Naive thymus-derived CD4-positive, alpha-beta T cell (primary cell): ENCODE results near the gene RHCE. TPM values are rescaled to one million over a fixed set of nuclear protein-coding genes. Genes with fewer than 3 reads are reported as not detected.
"Not testable (repeated sequence)": the region's sequence is repeated elsewhere in the genome, so short reads cannot be mapped to it uniquely, and the experiment has no call there.

Source experiments
- ATAC-seq: fragments of 150-1000 bp; cut with Tn5 transposase; 2 replicates; pipeline ENCODE4 v1.10.0; 2021; ENCODE audit warnings: mild to moderate bottlenecking, moderate library complexity
- CTCF ChIA-PET: fragments of 350-600 bp; sonication (Branson Sonifier 250); formaldehyde crosslinking; loops from one replicate; lab custom pipeline; 2021; ENCODE audit warnings: antibody characterized with exemption; lab: Charles Lee
- POLR2A ChIA-PET: fragments of 350-600 bp; sonication (Branson Sonifier 250); formaldehyde crosslinking; loops from one replicate; lab custom pipeline; 2021; ENCODE audit warnings: antibody characterized with exemption, inconsistent platforms; lab: Charles Lee
- DNase-seq, 9 donors: peaks; one replicate each; pipeline versions ENCODE4 v3.0.0 to v3.0.0-alpha.2; 2020 to 2022; ENCODE audit warnings: mixed read lengths in 1 of 9
- H3K27ac ChIP-seq: one replicate; pipeline ENCODE4 v1.7.0; 2013; ENCODE audit warnings: mild to moderate bottlenecking, low read depth, low read length, moderate library complexity
- H3K27me3 ChIP-seq, 2 donors: one replicate each; pipeline ENCODE4 v1.7.0; 2013; ENCODE audit warnings: low read length in 2 of 2, mild to moderate bottlenecking in 2 of 2, moderate library complexity in 2 of 2; ENCODE audit not compliant: control insufficient read depth in 2 of 2, insufficient read depth in 2 of 2
- H3K36me3 ChIP-seq, 3 experiments: 1 replicate in 2 of 3; 2 replicates in 1 of 3; pipeline ENCODE4 v1.7.0; 2013; ENCODE audit warnings: low read length in 3 of 3, mild to moderate bottlenecking in 3 of 3, moderate library complexity in 1 of 3; ENCODE audit not compliant: insufficient read depth in 3 of 3, control insufficient read depth in 2 of 3
- H3K4me1 ChIP-seq, 2 donors: one replicate each; pipeline ENCODE4 v1.7.0; 2013; ENCODE audit warnings: low read length in 2 of 2, mild to moderate bottlenecking in 2 of 2, moderate library complexity in 1 of 2; ENCODE audit not compliant: control insufficient read depth in 2 of 2, insufficient read depth in 2 of 2
- H3K4me3 ChIP-seq: 2 replicates; pipeline ENCODE4 v1.7.0; 2013; ENCODE audit warnings: mild to moderate bottlenecking, low read length
- H3K9me3 ChIP-seq, 3 experiments: 1 replicate in 2 of 3; 2 replicates in 1 of 3; pipeline ENCODE4 v1.7.0; 2013; ENCODE audit warnings: low read length in 3 of 3; ENCODE audit not compliant: control insufficient read depth in 2 of 3
- H3K27ac Mint-ChIP-seq, 9 donors: one replicate each; pipeline ENCODE4 v1.8.0; 2020 to 2022; ENCODE audit warnings: mixed read lengths in 9 of 9, mild to moderate bottlenecking in 8 of 9, moderate library complexity in 5 of 9, inconsistent platforms in 2 of 9
- H3K27me3 Mint-ChIP-seq, 5 donors: one replicate each; pipeline ENCODE4 v1.8.0; 2021 to 2022; ENCODE audit warnings: mixed read lengths in 5 of 5, mild to moderate bottlenecking in 1 of 5
- H3K36me3 Mint-ChIP-seq, 5 donors: one replicate each; pipeline ENCODE4 v1.8.0; 2020 to 2022; ENCODE audit warnings: mixed read lengths in 5 of 5, mild to moderate bottlenecking in 3 of 5, inconsistent platforms in 1 of 5
- H3K4me1 Mint-ChIP-seq, 7 donors: one replicate each; pipeline ENCODE4 v1.8.0; 2020 to 2022; ENCODE audit warnings: mixed read lengths in 7 of 7, mild to moderate bottlenecking in 3 of 7, inconsistent platforms in 1 of 7
- H3K4me3 Mint-ChIP-seq, 10 donors: one replicate each; pipeline ENCODE4 v1.8.0; 2020 to 2022; ENCODE audit warnings: mild to moderate bottlenecking in 10 of 10, mixed read lengths in 10 of 10, moderate library complexity in 6 of 10, inconsistent platforms in 2 of 10
- H3K9me3 Mint-ChIP-seq, 11 donors: one replicate each; pipeline ENCODE4 v1.8.0; 2020 to 2022; ENCODE audit warnings: mixed read lengths in 11 of 11, mild to moderate bottlenecking in 4 of 11, inconsistent platforms in 1 of 11, moderate library complexity in 1 of 11
- intact Hi-C, 2 donors: fragments of 100-400 bp; cut with micrococcal nuclease; formaldehyde crosslinking; loops; one replicate each; pipeline ENCODE4 v1.15.1; 2023
- polyA plus RNA-seq, 2 donors: library from polyadenylated mRNA; unstranded; fragments of 300-500 nt; fragmentation: Illumina TruSeq; gene quantifications; one replicate each; pipeline ENCODE4 v1.2.3, GENCODE V29; 2021
- total RNA-seq, 6 experiments: library from RNA in 5 of 6; stranded (reverse) in 5 of 6; gene quantifications; 1 replicate in 5 of 6; 2 replicates in 1 of 6; pipeline ENCODE4 v1.2.3 and lab custom pipeline; 2021 to 2026

Gene RHCE
- total and polyA plus RNA-seq, 7 experiments from 2014 or later: 0.40 to 1.3 (median 0.70) TPM; not detected in 1

DNA sequence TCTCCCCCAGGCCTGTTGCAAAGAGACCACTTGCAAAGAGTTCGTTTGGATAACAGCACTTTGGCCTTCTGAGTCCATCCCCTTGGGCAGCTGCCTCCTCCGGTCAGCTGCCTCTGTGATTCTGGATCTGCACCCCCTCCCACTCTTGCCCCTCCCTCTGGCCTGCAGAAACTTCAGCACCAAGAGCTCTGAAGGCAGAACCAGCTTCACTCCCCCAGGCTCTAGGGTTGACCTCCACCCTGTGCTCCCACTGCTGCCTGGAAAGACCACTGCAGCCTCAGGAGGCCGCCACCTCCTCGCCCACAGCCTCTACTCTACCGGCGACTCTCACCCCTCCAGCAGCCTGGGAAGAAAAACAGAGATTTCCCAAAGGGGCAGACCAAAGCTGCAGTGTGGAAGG is 6.5 kb downstream of the RHCE start:
- H3K9me3 ChIP-seq, H3K27ac ChIP-seq, ATAC-seq, H3K4me3 ChIP-seq, CTCF ChIA-PET, POLR2A ChIA-PET, H3K4me1 ChIP-seq, H3K36me3 ChIP-seq, H3K27ac Mint-ChIP-seq, DNase-seq, H3K27me3 Mint-ChIP-seq, intact Hi-C loops, H3K4me3 Mint-ChIP-seq, H3K36me3 Mint-ChIP-seq, H3K9me3 Mint-ChIP-seq, H3K27me3 ChIP-seq, H3K4me1 Mint-ChIP-seq: not testable (repeated sequence)

DNA sequence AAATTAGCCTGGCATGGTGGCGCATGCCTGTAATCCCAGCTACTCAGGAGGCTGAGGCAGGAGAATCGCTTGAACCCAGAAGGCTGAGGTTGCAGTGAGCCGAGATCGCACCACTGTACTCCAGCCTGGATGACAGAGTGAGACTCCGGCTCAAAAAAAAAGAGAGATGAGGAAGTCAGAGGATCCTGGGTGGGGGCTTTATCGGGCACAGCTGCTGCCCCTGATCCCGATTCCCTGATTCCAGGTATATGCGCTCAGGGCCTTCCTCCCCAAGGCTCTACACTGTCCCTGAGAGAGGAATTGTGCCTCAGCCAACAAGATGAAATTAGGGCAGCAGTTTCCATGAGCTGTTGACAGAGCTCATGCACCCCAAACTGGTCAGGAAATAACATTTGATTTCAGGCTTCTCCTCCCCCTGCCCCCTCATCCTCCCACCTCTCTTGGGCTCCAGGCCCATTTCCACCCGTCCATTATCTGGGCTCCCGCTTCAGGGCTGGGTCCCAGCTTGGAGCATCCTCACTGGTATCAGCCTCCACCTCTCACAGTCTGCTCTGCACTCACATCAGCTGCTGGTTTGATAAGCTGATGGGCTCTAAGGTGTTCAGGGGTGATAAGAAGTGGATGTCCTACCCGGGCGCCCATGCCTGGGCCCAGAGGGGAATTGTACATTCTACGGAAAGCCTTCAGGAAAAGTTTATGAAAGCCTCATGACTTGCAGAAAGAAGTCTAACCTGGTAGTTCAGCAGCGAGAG is 7.6 kb downstream of the RHCE start:
- H3K4me1 ChIP-seq, DNase-seq, H3K27ac ChIP-seq, H3K4me1 Mint-ChIP-seq, H3K27ac Mint-ChIP-seq, H3K36me3 ChIP-seq, H3K4me3 Mint-ChIP-seq, ATAC-seq, H3K27me3 Mint-ChIP-seq, H3K36me3 Mint-ChIP-seq, intact Hi-C loops, H3K9me3 Mint-ChIP-seq, H3K9me3 ChIP-seq, POLR2A ChIA-PET, H3K27me3 ChIP-seq, CTCF ChIA-PET, H3K4me3 ChIP-seq: not testable (repeated sequence)

GRCh38 chr1:25409641-25410427 is 10.8 kb downstream of the RHCE start:
- H3K4me3 ChIP-seq, H3K9me3 ChIP-seq, H3K9me3 Mint-ChIP-seq, H3K27ac Mint-ChIP-seq, H3K4me1 ChIP-seq, DNase-seq, CTCF ChIA-PET, H3K36me3 ChIP-seq, H3K4me1 Mint-ChIP-seq, H3K27me3 Mint-ChIP-seq, ATAC-seq, H3K27me3 ChIP-seq, H3K27ac ChIP-seq, H3K4me3 Mint-ChIP-seq, H3K36me3 Mint-ChIP-seq: not testable (repeated sequence)
- POLR2A ChIA-PET: interaction anchor here (0.7 kb wide), 1 partner anchor 1155 kb away, joined by 5 read pairs; no protein-coding TSS in a partner anchor
- intact Hi-C loops: loop anchor here in 1 of 2 donors (2.0 kb wide), 1 partner anchor 127 kb away; no protein-coding TSS in a partner anchor

DNA sequence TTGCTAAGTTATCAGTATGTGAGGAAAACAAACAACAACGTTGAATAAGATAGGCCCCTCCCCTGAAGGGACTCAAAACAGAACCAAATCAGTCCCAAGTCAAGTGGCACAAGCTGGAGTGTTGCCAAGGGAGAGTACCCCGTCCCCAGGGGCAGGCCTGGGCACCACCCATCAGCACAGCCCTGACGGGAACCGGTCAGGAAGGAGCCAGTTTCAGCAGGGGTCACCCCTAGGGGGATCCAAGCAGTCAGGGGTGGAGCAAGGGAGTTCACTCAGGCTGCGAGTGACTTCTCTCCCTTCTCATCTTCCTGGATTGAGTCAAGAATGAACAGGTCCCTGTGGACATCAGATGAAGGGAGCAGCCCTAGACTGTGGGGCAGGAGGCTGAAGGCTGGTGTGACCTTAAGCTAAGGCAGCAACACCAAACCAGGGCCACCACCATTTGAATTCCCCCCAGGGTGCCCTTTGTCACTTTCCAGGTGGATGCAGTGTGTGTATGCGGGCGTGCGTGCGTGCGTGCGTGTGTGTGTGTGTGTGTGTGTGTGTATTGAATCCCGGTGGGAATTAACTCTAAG is 14.8 kb downstream of the RHCE start:
- H3K4me1 ChIP-seq, H3K4me3 Mint-ChIP-seq, H3K27ac Mint-ChIP-seq, H3K9me3 ChIP-seq, H3K36me3 Mint-ChIP-seq, DNase-seq, ATAC-seq, H3K4me1 Mint-ChIP-seq, H3K27ac ChIP-seq, CTCF ChIA-PET, H3K36me3 ChIP-seq, intact Hi-C loops, H3K4me3 ChIP-seq, H3K27me3 ChIP-seq, H3K9me3 Mint-ChIP-seq: not testable (repeated sequence)
- H3K27me3 Mint-ChIP-seq: peaks cover 0 to 13% (median 0%) of the 10 kb centered on the region in 5 donors
- POLR2A ChIA-PET: interaction anchor here (0.7 kb wide), 1 partner anchor 119 kb away, joined by 3 read pairs; no protein-coding TSS in a partner anchor

- H3K9me3 Mint-ChIP-seq, H3K27me3 ChIP-seq, H3K4me1 ChIP-seq, H3K4me3 Mint-ChIP-seq, H3K9me3 ChIP-seq, H3K4me3 ChIP-seq, H3K27ac ChIP-seq, H3K36me3 Mint-ChIP-seq, POLR2A ChIA-PET, H3K4me1 Mint-ChIP-seq, H3K36me3 ChIP-seq: not testable (repeated sequence)
- intact Hi-C loops: loop anchor here in 1 of 2 donors (2.0 kb wide), 1 partner anchor 118 kb away; no protein-coding TSS in a partner anchor
- peak in 5 of 9 donors; percentile 6 to 30 (median 24) for DNase-seq
- Mint-ChIP-seq H3K27me3 (peaks cover 0 to 21% (median 0%) of the 10 kb centered on the region in 5 donors), H3K27ac (peak overlapping the region in 1 of 9 donors; percentile 8)
- ATAC-seq: peak; percentile 88
- CTCF ChIA-PET: interaction anchor here (0.6 to 0.7 kb wide), 4 partner anchors 95 to 655 kb away, joined by 3 to 6 read pairs (median 5); no protein-coding TSS in a partner anchor
These were observed 17.4 kb downstream of the RHCE start for GRCh38 chr1:25402947-25403803.

GRCh38 chr1:25398079-25398478 is 22.5 kb downstream of the RHCE start:
- H3K27me3 Mint-ChIP-seq: peaks cover 0 to 32% (median 4%) of the 10 kb centered on the region in 5 donors
- H3K36me3 ChIP-seq, H3K4me1 Mint-ChIP-seq, H3K36me3 Mint-ChIP-seq, H3K9me3 ChIP-seq, H3K4me1 ChIP-seq, CTCF ChIA-PET, H3K9me3 Mint-ChIP-seq, H3K27ac ChIP-seq, DNase-seq, POLR2A ChIA-PET, H3K27me3 ChIP-seq, H3K4me3 ChIP-seq, ATAC-seq, H3K27ac Mint-ChIP-seq, intact Hi-C loops, H3K4me3 Mint-ChIP-seq: not testable (repeated sequence)
